Middle frontal gyrus (tissue), 1 donor: ENCODE data around the gene STAT4.

Experiments
- DNase-seq: peaks from one replicate; pipeline ENCODE4 v3.0.0-alpha.2; 2015; ENCODE audit warnings: low spot score; ENCODE audit errors: extremely low spot score

The STAT4 gene

DNA sequence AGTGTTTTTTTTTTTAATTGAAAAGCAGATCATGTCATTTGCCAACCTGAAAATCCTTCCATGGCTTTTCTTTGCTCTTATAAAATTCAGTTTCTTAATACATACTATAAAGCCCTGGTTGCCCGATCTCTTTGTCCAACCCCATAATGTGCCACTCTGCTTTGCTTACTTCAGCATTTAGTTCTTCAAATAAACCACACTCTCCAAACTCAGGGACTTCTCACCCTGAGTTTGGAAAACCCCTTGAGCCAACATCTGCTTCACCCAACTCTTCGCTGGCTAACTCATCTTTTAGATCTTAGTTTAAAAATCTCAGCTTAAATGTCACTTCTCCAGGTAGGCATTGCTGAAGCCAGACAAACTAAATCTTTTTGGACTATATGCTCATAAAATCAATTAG, 135.6 kb downstream of the STAT4 start:
- no peak for DNase-seq

DNA sequence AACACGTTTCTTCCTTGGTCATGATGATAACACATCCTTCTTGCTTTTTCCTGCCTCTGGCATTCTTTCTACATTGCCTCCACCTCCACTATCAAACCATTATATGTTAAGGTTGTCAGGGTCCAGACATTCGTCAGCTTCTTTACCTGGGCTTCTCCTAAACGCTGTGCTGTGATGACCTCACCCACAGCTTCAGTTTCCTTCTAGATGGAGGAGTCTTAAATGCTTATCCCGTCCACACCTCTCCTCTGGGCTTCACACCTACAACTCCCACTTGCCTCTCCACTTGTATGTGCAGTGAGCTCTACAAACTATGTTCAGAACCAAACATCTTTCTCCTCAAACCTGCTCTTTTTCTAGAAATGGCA, 136.2 kb downstream of the STAT4 start:
- DNase-seq, result no peak

DNA sequence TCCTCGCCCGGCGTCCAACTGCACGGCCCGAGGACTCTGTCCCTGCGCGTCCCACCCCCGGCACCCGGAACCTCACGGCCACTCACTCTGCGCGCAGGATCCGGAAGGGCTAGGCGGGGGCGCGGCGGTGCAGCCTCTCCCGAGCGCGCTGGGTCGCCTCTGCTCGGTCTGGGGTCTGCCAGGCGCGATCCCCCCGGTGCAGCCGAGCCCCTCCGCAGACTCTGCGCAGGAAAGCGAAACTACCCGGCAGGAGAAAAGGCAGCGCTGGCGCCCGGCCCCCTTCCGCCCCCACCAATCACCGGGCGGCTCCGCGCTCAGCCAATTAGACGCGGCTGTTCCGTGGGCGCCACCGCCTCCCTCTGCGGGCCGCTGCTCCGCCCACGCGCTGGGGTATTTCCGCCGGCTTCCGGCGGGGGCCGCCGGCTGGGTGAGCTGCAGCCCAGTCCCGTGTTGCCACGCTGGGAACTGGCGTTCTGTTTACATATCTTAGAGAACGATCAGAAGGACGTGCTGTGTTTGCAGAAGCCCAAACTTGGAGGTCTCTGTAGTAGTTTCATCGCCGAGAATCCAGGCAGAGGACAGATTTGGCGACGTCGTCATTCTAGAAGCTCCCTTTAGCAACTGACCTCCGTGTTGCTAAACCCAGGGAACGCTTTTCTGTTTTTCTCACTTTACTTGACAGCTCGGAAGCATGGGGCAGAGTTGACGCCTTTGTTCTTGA, 136.7 kb downstream of the STAT4 start, which contains the start of gene STAT1:
TSS of gene STAT1 (minus strand) at position 240 of the 721 bp plus-strand sequence. CDS start 4,168 bp downstream, outside the sequence.
- DNase-seq, result peak; percentile 84

DNA sequence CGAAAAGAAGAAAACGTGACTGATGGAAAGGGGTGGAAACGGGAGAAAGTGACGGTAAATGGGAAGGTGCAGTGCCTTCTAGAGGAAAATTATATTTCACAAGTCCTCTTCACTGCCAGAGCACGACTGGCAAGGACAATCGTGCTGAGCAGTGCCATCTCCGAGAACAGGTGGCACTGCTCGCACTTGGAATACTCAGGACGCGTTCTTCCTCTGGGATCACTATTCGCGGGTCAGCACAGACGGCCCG, 137.2 kb downstream of the STAT4 start:
- DNase-seq, result no peak

DNA sequence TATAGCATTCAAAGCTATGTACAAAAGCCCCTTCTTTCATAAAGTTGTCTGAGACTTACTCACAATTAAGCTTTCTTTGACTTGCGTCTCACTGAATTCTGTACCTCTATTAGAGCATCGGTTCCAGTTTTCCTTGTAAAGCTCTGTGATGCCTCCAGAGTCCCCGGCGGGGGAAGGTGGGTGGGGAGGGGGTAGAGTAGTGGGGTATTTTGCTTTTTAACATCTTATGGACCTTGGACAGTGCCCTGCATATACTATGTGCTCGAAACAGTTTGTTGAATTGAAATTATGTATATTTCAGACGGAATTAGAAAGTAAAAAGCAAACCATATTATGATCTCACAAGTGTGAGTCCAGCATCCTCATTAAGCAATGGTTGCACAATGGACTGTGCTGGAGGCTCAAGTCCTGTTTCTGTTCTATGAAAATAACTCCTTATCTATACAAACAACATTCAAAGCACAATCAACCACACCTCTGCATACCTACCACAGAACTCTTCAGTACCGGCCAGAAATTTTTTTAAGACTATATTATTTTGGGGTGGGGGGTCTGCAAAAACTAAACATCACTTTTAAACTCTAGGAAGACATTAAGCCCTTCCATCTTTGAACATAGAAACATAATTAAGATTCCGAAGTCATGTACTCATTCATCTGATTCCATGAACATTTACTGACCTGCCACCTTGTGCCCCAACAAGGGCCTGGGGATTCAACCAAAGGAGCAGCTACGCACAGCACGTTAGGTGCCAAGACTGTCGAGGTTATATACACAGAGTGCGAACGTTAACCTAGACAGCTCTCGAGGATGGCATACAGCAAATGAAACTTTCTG, 137.7 kb downstream of the STAT4 start:
- DNase-seq, result no peak

GRCh38 chr2:191012346-191012745, 138.4 kb downstream of the STAT4 start:
- no peak for DNase-seq

DNA sequence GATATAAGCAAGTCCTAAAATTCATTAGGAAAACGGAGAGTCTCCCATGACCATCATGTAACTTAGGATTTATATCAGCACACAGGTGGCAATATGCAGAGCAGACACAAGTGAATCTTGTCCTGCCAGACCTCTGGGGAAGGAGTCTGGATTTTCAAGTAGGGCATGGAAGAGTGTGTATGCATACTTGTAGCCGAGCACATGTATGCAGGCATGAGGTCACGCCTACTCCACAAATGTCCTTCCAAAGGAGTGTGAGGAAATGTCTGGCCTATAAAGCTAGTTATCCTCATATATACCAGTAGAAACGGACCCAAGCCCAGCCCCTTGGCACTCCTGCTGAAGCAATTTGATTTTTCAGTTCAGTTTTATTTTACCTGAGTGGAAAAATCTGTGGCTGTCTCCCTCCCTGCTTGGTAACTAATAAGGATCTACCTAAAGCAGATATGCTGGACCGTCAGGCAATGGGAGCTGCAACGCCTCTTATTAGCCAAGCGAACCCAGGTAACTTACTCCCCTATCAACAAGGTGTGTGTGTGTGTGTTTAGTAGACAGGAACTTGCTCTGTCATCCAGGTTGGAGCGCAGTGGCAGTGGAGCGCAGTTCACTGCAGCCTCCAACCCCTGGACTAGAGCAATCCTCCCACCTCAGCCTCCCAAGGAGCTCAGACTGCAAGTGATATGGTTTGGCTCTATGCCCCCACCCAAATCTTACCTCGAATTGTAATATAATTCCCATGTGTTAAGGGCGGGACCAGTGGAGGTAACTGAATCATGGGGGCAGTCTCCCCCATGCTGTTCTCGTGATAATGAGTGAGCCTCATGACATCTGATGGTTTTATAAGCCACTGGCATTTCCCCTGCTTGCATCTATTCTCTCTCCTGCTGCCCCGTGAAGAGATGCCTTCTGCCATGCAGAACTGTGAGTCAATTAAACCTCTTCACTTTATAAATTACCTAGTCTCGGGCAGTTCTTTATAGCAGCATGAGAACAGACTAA, 139.6 kb downstream of the STAT4 start:
- no peak for DNase-seq

- no peak for DNase-seq
Measured at GRCh38 chr2:191009541-191010374, 141.0 kb downstream of the STAT4 start.

DNA sequence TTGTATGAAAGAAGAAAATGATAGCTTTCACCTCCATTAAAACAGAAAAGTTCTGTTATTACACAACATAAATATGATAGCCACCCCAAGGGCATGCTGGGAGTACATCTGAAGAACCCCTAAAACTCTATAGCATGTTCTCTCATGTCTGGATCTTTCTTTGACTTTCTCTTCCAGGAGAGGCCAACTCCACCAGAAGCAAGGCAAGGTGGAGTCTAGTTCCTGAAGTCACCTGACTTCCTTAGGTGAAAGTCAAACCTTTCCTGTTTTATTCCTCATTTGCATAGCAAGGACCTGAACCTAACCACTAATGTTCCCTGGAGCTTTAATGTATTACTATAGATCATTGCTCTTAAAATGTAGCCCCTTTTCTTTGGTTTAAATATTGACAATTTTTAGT, 142.5 kb downstream of the STAT4 start:
- no peak for DNase-seq

- no peak for DNase-seq
Measured at GRCh38 chr2:191006997-191007783, 143.6 kb downstream of the STAT4 start.

DNA sequence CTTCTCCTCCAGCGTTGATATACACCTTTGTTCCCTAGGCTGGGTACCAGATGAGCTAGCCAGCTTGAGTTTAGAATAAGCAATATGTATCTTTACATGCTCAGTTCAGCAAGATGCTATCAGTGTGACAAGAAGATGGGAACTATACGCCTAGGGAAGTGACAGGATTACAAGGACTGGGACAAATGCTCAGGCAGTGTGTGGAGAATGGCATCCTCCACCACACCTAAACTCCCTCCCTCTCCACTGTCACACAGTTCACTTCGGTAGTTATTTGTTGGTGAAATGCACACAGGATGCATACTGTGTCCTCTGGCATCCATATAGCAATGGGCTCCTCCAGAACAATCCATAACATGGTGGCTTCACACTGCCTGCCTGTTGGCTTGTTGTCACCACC, 144.5 kb downstream of the STAT4 start:
- no peak for DNase-seq

DNA sequence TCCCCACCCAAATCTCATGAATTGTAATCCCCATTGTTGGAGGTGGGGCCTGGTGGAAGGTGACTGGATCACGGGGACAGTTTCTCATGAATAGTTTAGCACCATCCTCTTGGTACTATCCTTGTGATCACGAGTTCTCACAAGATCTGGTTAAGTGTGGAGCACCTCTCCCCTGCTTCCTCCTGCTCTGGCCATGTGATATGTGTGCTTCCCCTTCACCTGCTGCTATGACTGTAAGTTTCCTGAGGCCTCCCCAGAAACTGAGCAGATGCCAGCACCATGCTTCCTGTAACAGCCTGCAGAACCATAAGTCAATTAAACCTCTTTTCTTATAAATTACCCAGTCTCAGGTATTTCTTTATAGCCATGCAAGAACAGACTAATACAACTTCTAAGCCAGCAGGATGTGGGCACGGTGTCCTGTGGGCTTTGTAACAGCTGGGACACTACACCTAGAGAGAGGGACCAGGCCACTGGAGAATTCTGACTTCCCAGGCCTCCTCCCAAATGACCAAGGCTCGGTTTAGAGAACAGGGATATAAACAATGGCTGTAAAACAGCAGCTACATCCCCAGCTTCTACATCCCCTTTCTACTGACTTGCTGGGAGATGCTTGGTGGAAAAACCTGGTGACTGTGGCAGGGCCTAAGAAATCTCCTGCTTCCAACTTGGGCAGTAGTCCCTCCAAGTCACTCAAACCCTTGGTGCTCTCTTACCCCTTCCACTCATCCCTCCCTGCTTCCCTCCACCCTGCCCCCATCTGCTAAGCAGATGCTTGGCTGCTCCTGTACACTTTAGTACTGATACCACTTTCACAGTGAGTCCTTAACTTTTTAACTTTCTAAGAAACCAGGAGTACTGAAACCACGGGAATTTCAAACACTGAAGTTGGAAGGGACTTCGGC, 147.1 kb downstream of the STAT4 start:
- DNase-seq, result no peak

- DNase-seq, result no peak
Measured at GRCh38 chr2:191001624-191002023, 149.2 kb downstream of the STAT4 start.

- no peak for DNase-seq
Measured at GRCh38 chr2:191001032-191001431, 149.8 kb downstream of the STAT4 start.

DNA sequence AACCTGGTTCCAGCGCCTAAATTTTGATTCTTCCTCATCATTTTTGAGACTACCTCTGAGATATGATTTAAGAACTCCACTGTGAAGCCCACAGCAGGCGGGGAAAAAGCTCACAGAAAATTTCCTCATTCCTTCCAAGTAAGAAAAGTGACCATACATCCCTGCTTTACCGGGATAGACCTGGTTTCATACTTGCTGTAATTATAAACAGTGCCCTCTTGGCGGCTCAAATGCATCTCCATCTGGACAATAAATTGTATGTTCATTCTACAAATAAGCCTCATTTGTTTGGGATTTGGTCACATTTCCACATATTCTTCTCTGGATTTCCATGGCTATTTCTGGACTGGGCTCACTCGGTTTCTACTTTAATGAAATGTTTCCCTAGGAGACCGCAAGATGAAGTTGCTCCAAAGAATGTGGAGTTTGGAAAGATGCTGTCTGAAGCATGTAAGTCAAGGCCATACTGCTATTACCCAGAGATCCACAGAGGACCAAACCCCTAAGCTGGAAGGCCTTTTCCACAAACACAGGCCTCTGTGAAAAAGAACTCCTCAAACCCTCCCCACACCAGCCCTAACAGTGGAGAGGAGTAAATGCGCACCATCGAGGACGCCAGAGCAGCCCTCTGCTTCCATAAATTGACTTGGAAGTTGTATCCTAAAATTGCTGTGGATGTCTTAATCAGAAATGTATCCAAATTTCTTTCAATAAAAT, 150.7 kb downstream of the STAT4 start:
- no peak for DNase-seq

DNA sequence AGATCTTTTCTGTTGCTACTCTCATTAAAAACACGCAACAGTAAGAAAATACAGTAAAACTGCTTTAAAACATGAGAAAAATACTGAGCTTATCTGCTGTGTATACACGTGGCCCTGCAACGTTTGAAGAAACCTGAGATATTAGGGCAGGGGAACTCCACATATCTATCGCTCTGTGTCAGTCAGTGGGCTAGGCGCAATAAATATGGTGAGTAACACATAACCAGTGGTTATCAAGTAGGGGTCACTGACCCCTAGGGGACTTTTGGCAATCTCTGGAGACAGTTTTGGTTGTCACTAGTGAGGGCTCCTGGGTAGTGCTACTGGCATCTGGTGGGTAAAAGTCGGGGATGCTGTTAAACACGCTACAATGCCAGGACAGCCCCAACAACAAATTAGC, 151.7 kb downstream of the STAT4 start:
- DNase-seq, result no peak

DNA sequence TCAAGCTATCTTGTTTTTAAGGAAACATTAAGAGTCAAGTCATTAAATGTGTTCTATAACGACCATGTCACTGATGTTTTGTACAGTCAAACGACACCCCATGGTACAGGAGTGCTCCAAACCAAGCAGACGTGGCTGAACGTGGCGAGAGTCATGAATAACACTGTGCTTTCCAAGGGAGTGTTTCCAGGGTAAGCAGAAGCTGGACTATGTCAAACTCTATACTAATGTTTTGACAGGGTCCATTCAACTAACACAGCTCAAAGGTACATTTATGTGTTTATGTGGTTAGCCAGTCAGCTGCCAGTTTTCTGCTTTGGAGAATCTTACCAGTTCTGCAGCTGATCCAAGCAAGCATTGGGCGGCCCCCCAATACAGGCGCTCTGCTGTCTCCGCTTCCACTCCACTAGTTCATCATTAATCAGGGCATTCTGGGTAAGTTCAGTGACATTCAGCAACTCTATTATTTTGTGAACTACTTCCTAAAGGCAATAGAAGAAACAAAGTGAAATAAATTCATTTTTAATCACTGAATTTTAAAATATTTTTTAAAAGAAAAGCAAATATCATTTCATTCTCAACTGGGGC, 153.2 kb downstream of the STAT4 start:
- no peak for DNase-seq

DNA sequence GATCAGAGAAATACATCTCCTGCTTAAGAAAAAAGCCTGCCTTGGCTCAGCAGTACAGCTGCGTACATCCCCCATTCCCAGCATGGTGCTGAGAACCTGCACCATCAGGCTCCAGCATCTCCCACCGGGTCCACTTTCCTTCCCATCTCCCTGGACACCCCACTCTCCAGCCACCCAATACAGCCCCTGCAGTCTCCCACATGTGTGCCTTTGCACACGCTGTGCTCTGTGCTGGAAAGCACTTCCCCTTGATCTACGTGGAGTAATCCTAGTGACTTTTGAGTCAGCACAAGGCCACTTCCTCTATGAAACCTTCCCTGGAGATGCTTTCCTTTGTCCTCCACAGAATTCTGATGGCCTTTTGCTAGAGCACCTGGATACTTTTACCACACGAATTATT, 153.8 kb downstream of the STAT4 start:
- no peak for DNase-seq
